Mammary epithelial cell (primary cell): Measurements from ENCODE around the gene IFT81.

ENCODE experiments used
- CTCF ChIP-seq, 2 donors: IDR thresholded peaks in 1 of 2; conservative IDR thresholded peaks in 1 of 2; 2 replicates each; pipeline ENCODE4 v1.5.1; 2011 to 2012; ENCODE audit warnings: inconsistent platforms in 2 of 2, low read length in 2 of 2, mild to moderate bottlenecking in 2 of 2, control low read depth in 1 of 2, low read depth in 1 of 2; ENCODE audit not compliant: insufficient read depth in 1 of 2; ENCODE audit errors: extremely low read depth in 1 of 2
- EZH2 ChIP-seq: IDR thresholded peaks from 2 replicates; pipeline ENCODE4 v1.6.1; 2012; ENCODE audit warnings: low read length, inconsistent platforms, borderline replicate concordance

- TF ChIP-seq CTCF (conservative IDR thresholded peaks at IDR 0.05 in 1 of 2, IDR thresholded peaks at IDR 0.05 in 1 of 2; ENCODE audit: extremely low read depth in 1 of 2, insufficient read depth in 1 of 2, low read depth in 1 of 2, low read length in 2 of 2), result no peak
- TF ChIP-seq EZH2, result no peak
Observed at GRCh38 chr12:110109837-110110535, 14.2 kb upstream of the IFT81 start.
